HCT116 (cell line): ENCODE results near the gene CKAP2L. TPM values are rescaled to one million over a fixed set of nuclear protein-coding genes. Genes with fewer than 3 reads are reported as not detected.

Experiments used
- ATAC-seq: fragments of 200-7000 bp; cut with Tn5 transposase; 2 replicates; pipeline ENCODE4 v1.9.1; 2020; ENCODE audit warnings: mild to moderate bottlenecking, moderate library complexity
- BruUV-seq: library from RNA; stranded (reverse); fragments of 400-500 nt; replicated peaks from 2 replicates; lab custom pipeline; 2021; lab: Mats Ljungman, UMichigan
- CTCF ChIA-PET: fragments of 300-600 bp; sonication (Branson Sonifier 250); formaldehyde crosslinking; loops from one replicate; lab custom pipeline; 2021; ENCODE audit warnings: antibody characterized with exemption; lab: Charles Lee
- POLR2A ChIA-PET: fragments of 300-600, 350-600 bp; sonication (Branson Sonifier 250); formaldehyde crosslinking; loops from one replicate; lab custom pipeline; 2021; ENCODE audit warnings: antibody characterized with exemption; lab: Charles Lee
- RAD21 ChIA-PET, 2 experiments: fragments of 300-600 bp; sonication (Branson Sonifier 250); formaldehyde crosslinking; loops; one replicate each; lab custom pipeline; 2023; ENCODE audit warnings: low total read pairs in 2 of 2; ENCODE audit not compliant: uncharacterized antibody in 2 of 2, unreplicated experiment in 2 of 2, low non-redundant PET in 1 of 2; lab: Charles Lee
- DNase-seq: peaks from one replicate; pipeline ENCODE4 v3.0.0-alpha.2; 2010; ENCODE audit warnings: low read depth, low spot score
- H2AFZ ChIP-seq: fragments of 200-600 bp; shearing (Covaris generic), sonication (generic); 2 replicates; pipeline ENCODE4 v1.6.1; 2017; ENCODE audit warnings: low read depth, mixed run types, mixed read lengths, antibody characterized with exemption, low read length; ENCODE audit not compliant: poor library complexity, severe bottlenecking
- H3K27ac ChIP-seq: 2 replicates; pipeline ENCODE4 v1.5.1; 2012; ENCODE audit warnings: low read depth, low read length
- H3K27me3 ChIP-seq: fragments of 200-600 bp; sonication (generic); 2 replicates; pipeline ENCODE4 v1.6.1; 2016; ENCODE audit warnings: mixed run types, low read length, mixed read lengths; ENCODE audit not compliant: insufficient read depth
- H3K36me3 ChIP-seq, 2 experiments: fragments of 200-500 bp in 1 of 2; fragments of 200-600 bp in 1 of 2; sonication (Bioruptor generic) in 1 of 2; sonication (generic) in 1 of 2; 2 replicates each; pipeline versions ENCODE4 v1.5.1 to v1.6.1; 2014 to 2016; ENCODE audit warnings: low read length in 2 of 2, inconsistent platforms in 1 of 2, mixed read lengths in 1 of 2, mixed run types in 1 of 2; ENCODE audit not compliant: insufficient read depth in 2 of 2, control insufficient read depth in 1 of 2
- H3K4me1 ChIP-seq, 2 experiments: fragments of 200-600 bp in 1 of 2; sonication (generic) in 1 of 2; 2 replicates each; pipeline versions ENCODE4 v1.5.1 to v1.6.1; 2012 to 2017; ENCODE audit warnings: low read length in 2 of 2, inconsistent platforms in 1 of 2, mild to moderate bottlenecking in 1 of 2, mixed read lengths in 1 of 2, mixed run types in 1 of 2, moderate library complexity in 1 of 2; ENCODE audit not compliant: insufficient read depth in 2 of 2, control insufficient read depth in 1 of 2
- H3K4me2 ChIP-seq: fragments of 200-600 bp; sonication (generic); 2 replicates; pipeline ENCODE4 v1.6.1; 2017; ENCODE audit warnings: mixed run types, low read length, mixed read lengths
- H3K4me3 ChIP-seq, 2 experiments: fragments of 200-600 bp in 1 of 2; sonication (generic) in 1 of 2; replicated peaks in 1 of 2; 2 replicates each; pipeline ENCODE4 v1.5.1; 2011 to 2016; ENCODE audit warnings: low read length in 2 of 2, control low read depth in 1 of 2, low read depth in 1 of 2, mild to moderate bottlenecking in 1 of 2, mixed read lengths in 1 of 2, mixed run types in 1 of 2
- H3K79me2 ChIP-seq: fragments of 200-600 bp; sonication (generic); 2 replicates; pipeline ENCODE4 v1.6.1; 2017; ENCODE audit warnings: mild to moderate bottlenecking, mixed run types, low read length, moderate library complexity, mixed read lengths; ENCODE audit not compliant: insufficient read depth
- H3K9ac ChIP-seq: fragments of 200-600 bp; sonication (generic); 2 replicates; pipeline ENCODE4 v1.6.1; 2016; ENCODE audit warnings: low read length, mixed read lengths
- H3K9me2 ChIP-seq: fragments of 200-600 bp; sonication (generic), shearing (Covaris generic); 2 replicates; pipeline ENCODE4 v1.6.1; 2017; ENCODE audit warnings: mixed run types, mild to moderate bottlenecking, moderate library complexity; ENCODE audit not compliant: insufficient read depth
- H3K9me3 ChIP-seq, 2 experiments: fragments of 200-500 bp in 1 of 2; fragments of 200-600 bp in 1 of 2; sonication (Bioruptor generic) in 1 of 2; sonication (generic) in 1 of 2; 2 replicates each; pipeline ENCODE4 v1.6.1; 2014 to 2017; ENCODE audit warnings: low read length in 2 of 2, mixed read lengths in 2 of 2, inconsistent platforms in 1 of 2, low read depth in 1 of 2, mild to moderate bottlenecking in 1 of 2, mixed run types in 1 of 2, moderate library complexity in 1 of 2; ENCODE audit not compliant: control insufficient read depth in 1 of 2, insufficient read depth in 1 of 2
- H4K20me1 ChIP-seq: fragments of 200-600 bp; sonication (generic), shearing (Covaris generic); 2 replicates; pipeline ENCODE4 v1.6.1; 2017; ENCODE audit warnings: mixed run types, mild to moderate bottlenecking, moderate library complexity; ENCODE audit not compliant: insufficient read depth
- ATF3 ChIP-seq: IDR thresholded peaks from 2 replicates; pipeline ENCODE4 v1.6.1; 2012
- SRF ChIP-seq: IDR thresholded peaks from 2 replicates; pipeline ENCODE4 v1.6.1; 2012; ENCODE audit warnings: low read depth
- YY1 ChIP-seq: IDR thresholded peaks from 2 replicates; pipeline ENCODE4 v1.6.1; 2011; ENCODE audit warnings: low read length, low read depth, moderate library complexity, mild to moderate bottlenecking; ENCODE audit not compliant: insufficient replicate concordance; ENCODE audit errors: extremely low read depth
- ZBTB33 ChIP-seq: IDR thresholded peaks from 2 replicates; pipeline ENCODE4 v1.6.1; 2011; ENCODE audit warnings: mild to moderate bottlenecking, low read length, moderate library complexity; ENCODE audit not compliant: insufficient replicate concordance; ENCODE audit errors: extremely low read depth
- ZFX ChIP-seq: fragments of 450-650 bp; IDR thresholded peaks from 2 replicates; pipeline ENCODE4 v1.6.1; 2017
- intact Hi-C: fragments of 100-400 bp; cut with micrococcal nuclease; formaldehyde crosslinking; loops from 2 replicates; pipeline ENCODE4 v1.10.0; 2022
- total RNA-seq: library from RNA; stranded (reverse); gene quantifications from one replicate; pipeline ENCODE4 v1.2.1, GENCODE V29; 2021; ENCODE audit not compliant: unreplicated experiment
- TF ChIP-seq, protein P1 (sequence below): IDR thresholded peaks from 2 replicates; pipeline ENCODE4 v1.6.1; 2012; ENCODE audit warnings: low read depth

Gene CKAP2L
- total RNA-seq, 1 experiment from 2014 or later = 27.5 TPM

GRCh38 chr2:112693596-112693995 is 70.8 kb downstream of the CKAP2L start:
- intact Hi-C loops = no loop called here
- ChIA-PET CTCF (interaction anchor here (1.1 kb wide), 1 partner anchor 11 kb away, joined by 4 read pairs; no protein-coding TSS in a partner anchor), RAD21 (no interaction called here)
- BruUV-seq = no TSS peak
- ATAC-seq = no peak
- Histone ChIP-seq H3K79me2 (no peaks in the 10 kb centered on the region), H3K9me2 (no peaks in the 10 kb centered on the region), H3K27me3 (no peaks in the 10 kb centered on the region), H3K4me2 (peak overlapping the region; percentile 75; the same call in 1 of the 2 replicates), H3K9ac (no peak overlapping the region), H3K4me3 (no peak overlapping the region), H3K36me3 (no peaks in the 10 kb centered on the region), H3K4me1 (peaks cover 33 to 42% of the 10 kb centered on the region in 2 experiments), H3K9me3 (no peaks in the 10 kb centered on the region), H4K20me1 (no peaks in the 10 kb centered on the region)
- TF ChIP-seq, protein P1, sequence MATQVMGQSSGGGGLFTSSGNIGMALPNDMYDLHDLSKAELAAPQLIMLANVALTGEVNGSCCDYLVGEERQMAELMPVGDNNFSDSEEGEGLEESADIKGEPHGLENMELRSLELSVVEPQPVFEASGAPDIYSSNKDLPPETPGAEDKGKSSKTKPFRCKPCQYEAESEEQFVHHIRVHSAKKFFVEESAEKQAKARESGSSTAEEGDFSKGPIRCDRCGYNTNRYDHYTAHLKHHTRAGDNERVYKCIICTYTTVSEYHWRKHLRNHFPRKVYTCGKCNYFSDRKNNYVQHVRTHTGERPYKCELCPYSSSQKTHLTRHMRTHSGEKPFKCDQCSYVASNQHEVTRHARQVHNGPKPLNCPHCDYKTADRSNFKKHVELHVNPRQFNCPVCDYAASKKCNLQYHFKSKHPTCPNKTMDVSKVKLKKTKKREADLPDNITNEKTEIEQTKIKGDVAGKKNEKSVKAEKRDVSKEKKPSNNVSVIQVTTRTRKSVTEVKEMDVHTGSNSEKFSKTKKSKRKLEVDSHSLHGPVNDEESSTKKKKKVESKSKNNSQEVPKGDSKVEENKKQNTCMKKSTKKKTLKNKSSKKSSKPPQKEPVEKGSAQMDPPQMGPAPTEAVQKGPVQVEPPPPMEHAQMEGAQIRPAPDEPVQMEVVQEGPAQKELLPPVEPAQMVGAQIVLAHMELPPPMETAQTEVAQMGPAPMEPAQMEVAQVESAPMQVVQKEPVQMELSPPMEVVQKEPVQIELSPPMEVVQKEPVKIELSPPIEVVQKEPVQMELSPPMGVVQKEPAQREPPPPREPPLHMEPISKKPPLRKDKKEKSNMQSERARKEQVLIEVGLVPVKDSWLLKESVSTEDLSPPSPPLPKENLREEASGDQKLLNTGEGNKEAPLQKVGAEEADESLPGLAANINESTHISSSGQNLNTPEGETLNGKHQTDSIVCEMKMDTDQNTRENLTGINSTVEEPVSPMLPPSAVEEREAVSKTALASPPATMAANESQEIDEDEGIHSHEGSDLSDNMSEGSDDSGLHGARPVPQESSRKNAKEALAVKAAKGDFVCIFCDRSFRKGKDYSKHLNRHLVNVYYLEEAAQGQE = no peak
- no peak for TF ChIP-seq ZBTB33
- no peak for TF ChIP-seq YY1
- no peak for TF ChIP-seq SRF
- no peak for TF ChIP-seq ZFX
- TF ChIP-seq ATF3 = no peak
- TF ChIP-seq, all 23 proteins: peak for 0
- POLR2A ChIA-PET = interaction anchor here (1.5 to 2.1 kb wide), 2 partner anchors 48 to 101 kb away, joined by 3 to 11 read pairs; partner anchors contain the start of gene SLC20A1
- Histone ChIP-seq H3K27ac (no peak overlapping the region), H2AFZ (peak overlapping the region; percentile 69)
- DNase-seq = no peak
